ENCODE measurements around the gene TMEM106C. TPM values are rescaled to one million over a fixed set of nuclear protein-coding genes. Genes with fewer than 3 reads are reported as not detected.

TMEM106C gene
- total and polyA plus RNA-seq, 9 donors: 31.1 to 110 (median 55.0) TPM

GRCh38 chr12:48007206-48007605 lies 43.8 kb downstream of the TMEM106C start:
- TF ChIP-seq EP300 (IDR thresholded peaks at IDR 0.05) (no peak), POLR2A (IDR thresholded peaks at IDR 0.05) (no peak), CTCF (IDR thresholded peaks at IDR 0.05) (no peak)
- Histone ChIP-seq H3K36me3 (no peaks in the 10 kb centered on the region), H3K27ac (no peak overlapping the region), H3K4me3 (no peak overlapping the region), H3K27me3 (peaks cover 3% of the 10 kb centered on the region), H3K9me3 (no peaks in the 10 kb centered on the region), H3K4me1 (ENCODE audit: insufficient read depth) (peaks cover 11% of the 10 kb centered on the region)
- WGBS, 3 donors: 91 to 93% (median 93%) methylated on average over 4 of the region's 4 CpGs
- intact Hi-C loops (cut with DNase I): no loop called here
- no peak for DNase-seq

DNA sequence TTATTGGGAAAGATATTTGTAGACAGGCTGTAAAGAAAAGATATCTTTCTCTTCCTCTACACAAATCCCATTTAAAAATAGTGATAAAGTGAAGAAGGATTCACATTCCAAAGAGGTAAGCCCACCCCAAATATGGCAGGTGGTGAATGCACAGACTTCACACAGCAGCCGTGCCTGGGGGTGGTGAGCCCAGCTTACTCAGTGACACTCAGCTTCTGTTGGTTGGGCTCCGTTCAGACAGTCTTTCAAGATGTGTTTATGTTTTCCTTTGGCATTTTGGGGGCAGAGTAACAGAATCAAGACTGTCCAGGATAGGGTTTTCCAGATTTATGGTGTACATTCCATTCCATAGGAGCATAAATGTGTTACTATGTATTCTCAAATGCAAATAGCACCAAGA lies 45.0 kb downstream of the TMEM106C start:
- no peak overlapping the region for H3K4me3 ChIP-seq
- DNase-seq: no peak
- H3K9me3 ChIP-seq: no peaks in the 10 kb centered on the region
- peaks cover 5% of the 10 kb centered on the region for H3K4me1 ChIP-seq (ENCODE audit: insufficient read depth)
- H3K36me3 ChIP-seq: no peaks in the 10 kb centered on the region
- no peak overlapping the region for H3K27ac ChIP-seq
- TF ChIP-seq EP300 (IDR thresholded peaks at IDR 0.05): no peak
- TF ChIP-seq POLR2A (IDR thresholded peaks at IDR 0.05): no peak
- TF ChIP-seq CTCF (IDR thresholded peaks at IDR 0.05): no peak
- 19 to 24% (median 22%) methylated on average over 2 of the region's 2 CpGs for WGBS, 3 donors
- intact Hi-C loops (cut with DNase I): no loop called here
- H3K27me3 ChIP-seq: peaks cover 3% of the 10 kb centered on the region

DNA sequence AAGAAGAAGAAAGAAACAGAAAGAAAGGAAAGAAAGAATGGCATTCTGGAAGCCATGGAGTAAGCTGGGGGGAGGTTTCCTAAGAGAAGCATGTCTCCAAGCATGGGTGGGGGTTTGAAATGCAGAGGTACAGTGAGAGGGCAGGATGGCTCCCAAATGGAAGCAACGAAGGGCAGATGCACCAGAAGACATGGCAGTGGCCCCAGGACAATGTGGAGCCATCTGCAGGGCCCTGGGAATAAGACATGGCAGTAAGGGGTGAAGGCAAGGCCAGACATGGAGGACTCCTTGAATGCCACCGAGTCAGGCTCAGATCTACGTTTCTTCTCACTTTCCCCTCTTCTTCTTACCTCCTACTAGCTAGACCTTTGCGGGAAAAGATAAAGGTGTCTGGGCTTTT lies 45.6 kb downstream of the TMEM106C start:
- 82 to 86% (median 85%) methylated on average over 4 of the region's 4 CpGs for WGBS, 3 donors
- Histone ChIP-seq H3K27ac (no peak overlapping the region), H3K36me3 (no peaks in the 10 kb centered on the region), H3K9me3 (no peaks in the 10 kb centered on the region), H3K4me3 (no peak overlapping the region), H3K27me3 (peaks cover 3% of the 10 kb centered on the region), H3K4me1 (ENCODE audit: insufficient read depth) (peaks cover 3% of the 10 kb centered on the region)
- TF ChIP-seq CTCF (IDR thresholded peaks at IDR 0.05): no peak
- TF ChIP-seq POLR2A (IDR thresholded peaks at IDR 0.05): no peak
- TF ChIP-seq EP300 (IDR thresholded peaks at IDR 0.05): no peak
- DNase-seq: no peak
- intact Hi-C loops (cut with DNase I): no loop called here

GRCh38 chr12:48009471-48009870 lies 46.1 kb downstream of the TMEM106C start:
- WGBS, 3 donors: 71 to 86% (median 81%) methylated on average over 1 of the region's 1 CpG
- no peaks in the 10 kb centered on the region for H3K36me3 ChIP-seq
- H3K4me1 ChIP-seq (ENCODE audit: insufficient read depth): peaks cover 2% of the 10 kb centered on the region
- no peak for TF ChIP-seq EP300 (IDR thresholded peaks at IDR 0.05)
- TF ChIP-seq POLR2A (IDR thresholded peaks at IDR 0.05): no peak
- TF ChIP-seq CTCF (IDR thresholded peaks at IDR 0.05): no peak
- no peak overlapping the region for H3K27ac ChIP-seq
- no peak overlapping the region for H3K4me3 ChIP-seq
- H3K27me3 ChIP-seq: peaks cover 3% of the 10 kb centered on the region
- intact Hi-C loops (cut with DNase I): no loop called here
- H3K9me3 ChIP-seq: no peaks in the 10 kb centered on the region
- DNase-seq: no peak

All from ovary (tissue), 9 donors.